Activated naive CD8-positive, alpha-beta T cell treated with anti-CD3 and anti-CD28 coated beads, Interleukin-2, amount 50 U/mL, for 24 hours (primary cell): ENCODE data around the gene HOXA5.

ENCODE experiments used
- ATAC-seq: fragments of 150-1000 bp; cut with Tn5 transposase; one replicate; pipeline ENCODE4 v1.10.0; 2021
- DNase-seq: peaks from one replicate; pipeline ENCODE4 v3.0.0; 2021
- H3K27ac Mint-ChIP-seq: one replicate; pipeline ENCODE4 v1.8.0; 2021; ENCODE audit warnings: mild to moderate bottlenecking, mixed read lengths
- H3K27me3 Mint-ChIP-seq: one replicate; pipeline ENCODE4 v1.8.0; 2021; ENCODE audit warnings: mixed read lengths
- H3K36me3 Mint-ChIP-seq: one replicate; pipeline ENCODE4 v1.8.0; 2021; ENCODE audit warnings: low read depth, mixed read lengths
- H3K4me1 Mint-ChIP-seq: one replicate; pipeline ENCODE4 v1.8.0; 2021; ENCODE audit warnings: mixed read lengths
- H3K4me3 Mint-ChIP-seq: one replicate; pipeline ENCODE4 v1.8.0; 2021; ENCODE audit warnings: mild to moderate bottlenecking, moderate library complexity, mixed read lengths
- H3K9me3 Mint-ChIP-seq: one replicate; pipeline ENCODE4 v1.8.0; 2021; ENCODE audit warnings: mixed read lengths

The HOXA5 gene

GRCh38 chr7:27102581-27103442 is 40.7 kb downstream of the HOXA5 start, which contains the start of gene HOXA2:
Gene HOXA2, minus strand, starts transcription at chr7:27102683. Its CDS starts 183 bp downstream, at chr7:27102500.
- peaks cover 69% of the 10 kb centered on the region for H3K27me3 Mint-ChIP-seq
- no peak for ATAC-seq

GRCh38 chr7:27101957-27102580 is 41.4 kb downstream of the HOXA5 start:
- H3K4me1 Mint-ChIP-seq: peaks cover 24% of the 10 kb centered on the region
- DNase-seq: no peak
- peaks cover 6% of the 10 kb centered on the region for H3K36me3 Mint-ChIP-seq
- H3K27me3 Mint-ChIP-seq: peaks cover 77% of the 10 kb centered on the region
- no peaks in the 10 kb centered on the region for H3K9me3 Mint-ChIP-seq
- no peak overlapping the region for H3K27ac Mint-ChIP-seq
- H3K4me3 Mint-ChIP-seq: peak overlapping the region; percentile 21
- ATAC-seq: no peak

More at GRCh38 chr7:27102581-27103442, 40.7 kb downstream of the HOXA5 start, which contains the start of gene HOXA2:
- Mint-ChIP-seq H3K36me3 (peaks cover 6% of the 10 kb centered on the region), H3K27ac (no peak within 1 kb of the TSS), H3K9me3 (no peaks in the 10 kb centered on the region), H3K4me1 (peaks cover 16% of the 10 kb centered on the region), H3K4me3 (peak within 1 kb of the TSS; percentile 21)
- no peak for DNase-seq

- no peak for DNase-seq
- Mint-ChIP-seq H3K27me3 (peaks cover 79% of the 10 kb centered on the region), H3K4me1 (peaks cover 28% of the 10 kb centered on the region), H3K27ac (no peak overlapping the region), H3K9me3 (no peaks in the 10 kb centered on the region), H3K36me3 (peaks cover 6% of the 10 kb centered on the region), H3K4me3 (no peak overlapping the region)
- ATAC-seq: no peak
Measured at GRCh38 chr7:27101171-27101956, 42.1 kb downstream of the HOXA5 start.

GRCh38 chr7:27100694-27101170 is 42.7 kb downstream of the HOXA5 start:
- no peak for ATAC-seq
- H3K27ac Mint-ChIP-seq: no peak overlapping the region
- H3K4me3 Mint-ChIP-seq: no peak overlapping the region
- H3K36me3 Mint-ChIP-seq: peaks cover 6% of the 10 kb centered on the region
- H3K27me3 Mint-ChIP-seq: peaks cover 77% of the 10 kb centered on the region
- peaks cover 30% of the 10 kb centered on the region for H3K4me1 Mint-ChIP-seq
- no peaks in the 10 kb centered on the region for H3K9me3 Mint-ChIP-seq
- no peak for DNase-seq

GRCh38 chr7:27099453-27100370 is 43.8 kb downstream of the HOXA5 start:
- Mint-ChIP-seq H3K27me3 (peaks cover 81% of the 10 kb centered on the region), H3K4me3 (no peak overlapping the region), H3K9me3 (no peaks in the 10 kb centered on the region), H3K36me3 (peaks cover 6% of the 10 kb centered on the region), H3K4me1 (peaks cover 38% of the 10 kb centered on the region), H3K27ac (no peak overlapping the region)
- DNase-seq (no peak), ATAC-seq (no peak)

- ATAC-seq (no peak), DNase-seq (no peak)
- no peak overlapping the region for H3K4me3 Mint-ChIP-seq
- H3K4me1 Mint-ChIP-seq: peaks cover 38% of the 10 kb centered on the region
- no peaks in the 10 kb centered on the region for H3K9me3 Mint-ChIP-seq
- H3K36me3 Mint-ChIP-seq: peaks cover 6% of the 10 kb centered on the region
- no peak overlapping the region for H3K27ac Mint-ChIP-seq
- H3K27me3 Mint-ChIP-seq: peaks cover 84% of the 10 kb centered on the region
Measured at GRCh38 chr7:27098578-27099451, 44.7 kb downstream of the HOXA5 start.

GRCh38 chr7:27097686-27098577 is 45.5 kb downstream of the HOXA5 start:
- H3K4me1 Mint-ChIP-seq: peaks cover 36% of the 10 kb centered on the region
- no peak for DNase-seq

GRCh38 chr7:27096768-27097514 is 46.5 kb downstream of the HOXA5 start:
- peak overlapping the region; percentile 81 for H3K4me3 Mint-ChIP-seq
- H3K27ac Mint-ChIP-seq: peak overlapping the region; percentile 49
- peaks cover 6% of the 10 kb centered on the region for H3K36me3 Mint-ChIP-seq
- peaks cover 86% of the 10 kb centered on the region for H3K27me3 Mint-ChIP-seq
- DNase-seq (peak; percentile 7), ATAC-seq (no peak)
- peaks cover 29% of the 10 kb centered on the region for H3K4me1 Mint-ChIP-seq
- no peaks in the 10 kb centered on the region for H3K9me3 Mint-ChIP-seq

More at GRCh38 chr7:27097686-27098577, 45.5 kb downstream of the HOXA5 start:
- H3K36me3 Mint-ChIP-seq: peaks cover 6% of the 10 kb centered on the region
- peaks cover 84% of the 10 kb centered on the region for H3K27me3 Mint-ChIP-seq
- no peaks in the 10 kb centered on the region for H3K9me3 Mint-ChIP-seq
- peak overlapping the region; percentile 81 for H3K4me3 Mint-ChIP-seq
- H3K27ac Mint-ChIP-seq: no peak overlapping the region
- ATAC-seq: no peak

GRCh38 chr7:27095897-27096767 is 47.3 kb downstream of the HOXA5 start, which contains the start of gene HOXA1:
Gene HOXA1, minus strand, starts transcription at chr7:27096000. Its CDS starts 88 bp downstream, at chr7:27095912.
- Mint-ChIP-seq H3K27ac (peak within 1 kb of the TSS; percentile 30), H3K4me3 (peak within 1 kb of the TSS; percentile 81), H3K36me3 (peaks cover 6% of the 10 kb centered on the region), H3K9me3 (no peaks in the 10 kb centered on the region), H3K27me3 (peaks cover 86% of the 10 kb centered on the region), H3K4me1 (peaks cover 29% of the 10 kb centered on the region)
- peak; percentile 75 for DNase-seq
- peak; percentile 95 for ATAC-seq

GRCh38 chr7:27095050-27095896 is 48.2 kb downstream of the HOXA5 start:
- H3K4me3 Mint-ChIP-seq: peak overlapping the region; percentile 81
- DNase-seq (peak; percentile 20), ATAC-seq (no peak)
- H3K27ac Mint-ChIP-seq: peak overlapping the region; percentile 30
- H3K36me3 Mint-ChIP-seq: no peaks in the 10 kb centered on the region
- peaks cover 86% of the 10 kb centered on the region for H3K27me3 Mint-ChIP-seq
- H3K9me3 Mint-ChIP-seq: no peaks in the 10 kb centered on the region
- H3K4me1 Mint-ChIP-seq: peaks cover 29% of the 10 kb centered on the region
